Measurements from ENCODE around the gene ATF6.

The ATF6 gene

DNA sequence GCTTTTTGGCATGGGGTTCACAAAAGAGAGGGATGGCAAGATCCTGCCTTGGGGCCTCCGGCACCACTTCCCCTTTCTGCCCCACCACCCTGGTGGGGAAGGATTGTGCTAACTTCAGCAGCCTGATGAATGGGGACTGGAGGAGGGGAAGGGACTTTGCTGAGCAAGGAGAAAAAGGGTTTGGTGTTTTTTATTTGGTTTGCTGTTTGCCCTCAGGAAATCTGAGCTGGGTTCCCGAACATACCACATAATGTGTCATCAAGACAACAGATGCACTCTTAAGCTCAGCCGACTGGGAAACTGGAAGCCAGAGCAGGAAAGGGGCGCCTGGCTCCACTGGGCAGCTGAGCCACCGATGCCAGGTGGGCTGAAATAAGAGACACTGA, 237.7 kb downstream of the ATF6 start:
- peak; percentile 90 for DNase-seq (ENCODE audit: low read depth)

GRCh38 chr1:162004441-162004950, 238.4 kb downstream of the ATF6 start:
- TF ChIP-seq CTCF (conservative IDR thresholded peaks at IDR 0.05; ENCODE audit: control insufficient read depth, insufficient read depth, low read depth, low read length): no peak
- no peak overlapping the region for H3K4me3 ChIP-seq (ENCODE audit: control insufficient read depth, low read depth, low read length)
- DNase-seq (ENCODE audit: low read depth): no peak

More for the DNA sequence above, 237.7 kb downstream of the ATF6 start:
- TF ChIP-seq CTCF (conservative IDR thresholded peaks at IDR 0.05; ENCODE audit: control insufficient read depth, insufficient read depth, low read depth, low read length): no peak
- H3K4me3 ChIP-seq (ENCODE audit: control insufficient read depth, low read depth, low read length): no peak overlapping the region

GRCh38 chr1:162006081-162006480, 240.0 kb downstream of the ATF6 start:
- no peak for TF ChIP-seq CTCF (conservative IDR thresholded peaks at IDR 0.05; ENCODE audit: control insufficient read depth, insufficient read depth, low read depth, low read length)
- DNase-seq (ENCODE audit: low read depth): no peak
- H3K4me3 ChIP-seq (ENCODE audit: control insufficient read depth, low read depth, low read length): no peak overlapping the region

- DNase-seq (ENCODE audit: low read depth): no peak
- no peak overlapping the region for H3K4me3 ChIP-seq (ENCODE audit: control insufficient read depth, low read depth, low read length)
- TF ChIP-seq CTCF (conservative IDR thresholded peaks at IDR 0.05; ENCODE audit: control insufficient read depth, insufficient read depth, low read depth, low read length): no peak
Observed at GRCh38 chr1:162007466-162007865, 241.3 kb downstream of the ATF6 start.

GRCh38 chr1:162008799-162009198, 242.7 kb downstream of the ATF6 start:
- no peak for DNase-seq (ENCODE audit: low read depth)
- no peak overlapping the region for H3K4me3 ChIP-seq (ENCODE audit: control insufficient read depth, low read depth, low read length)
- no peak for TF ChIP-seq CTCF (conservative IDR thresholded peaks at IDR 0.05; ENCODE audit: control insufficient read depth, insufficient read depth, low read depth, low read length)

DNA sequence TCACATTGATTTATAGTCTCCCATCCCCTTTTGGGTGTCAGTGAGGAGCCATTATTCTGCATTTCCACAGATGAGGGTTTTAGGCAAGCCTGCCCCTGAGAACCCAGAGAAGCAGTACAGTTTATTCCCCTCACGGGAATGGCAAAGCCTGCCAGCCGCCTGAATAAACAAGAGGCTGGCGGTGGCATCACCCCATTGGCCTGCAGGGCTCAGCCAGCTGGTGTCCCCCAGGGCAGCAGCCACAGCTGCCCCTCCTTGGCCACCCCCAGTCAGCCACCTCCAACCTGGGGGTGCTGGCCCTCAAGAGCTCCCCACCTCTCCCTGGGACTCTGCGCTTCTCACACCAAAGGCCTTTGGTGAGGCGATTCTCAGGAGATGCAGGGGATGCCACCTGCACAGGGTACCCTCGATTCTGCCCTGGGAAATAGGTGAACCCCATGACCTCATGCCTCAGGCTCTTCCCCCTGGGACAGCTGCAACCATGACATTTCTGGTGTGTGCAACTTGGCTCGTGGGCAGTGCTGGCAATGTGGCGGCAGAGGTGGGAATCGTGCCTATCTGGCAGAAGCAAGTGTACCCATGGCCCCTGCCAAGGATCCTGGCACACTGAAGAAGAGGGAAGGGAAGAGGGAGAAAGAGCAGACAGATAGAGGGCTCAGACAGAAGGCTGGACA, 243.5 kb downstream of the ATF6 start:
- no peak for DNase-seq (ENCODE audit: low read depth)
- TF ChIP-seq CTCF (conservative IDR thresholded peaks at IDR 0.05; ENCODE audit: control insufficient read depth, insufficient read depth, low read depth, low read length): no peak
- no peak overlapping the region for H3K4me3 ChIP-seq (ENCODE audit: control insufficient read depth, low read depth, low read length)

DNA sequence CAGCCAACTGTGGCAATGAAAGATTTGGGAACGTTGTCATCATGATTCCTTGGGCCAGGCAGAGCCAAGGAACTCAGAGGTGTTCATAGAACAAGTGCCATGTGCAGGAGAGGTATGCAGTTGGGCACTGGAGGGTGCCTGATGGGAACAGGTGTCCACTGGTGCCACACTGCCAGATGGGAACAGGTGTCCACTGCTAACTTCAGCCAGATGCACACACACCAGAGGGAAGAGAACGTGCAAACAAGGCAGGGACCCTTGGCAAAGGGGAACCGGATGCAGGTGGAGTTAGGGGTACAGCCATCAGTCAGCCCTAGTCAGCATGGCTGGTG, 244.0 kb downstream of the ATF6 start:
- H3K4me3 ChIP-seq (ENCODE audit: control insufficient read depth, low read depth, low read length): no peak overlapping the region
- DNase-seq (ENCODE audit: low read depth): no peak
- TF ChIP-seq CTCF (conservative IDR thresholded peaks at IDR 0.05; ENCODE audit: control insufficient read depth, insufficient read depth, low read depth, low read length): no peak
